ENCODE results near the gene DHCR24.

Gene DHCR24

GRCh38 chr1:54869173-54869851 is 17.7 kb downstream of the DHCR24 start:
- ChIA-PET POLR2A (no interaction called here), CTCF (no interaction called here)
- no peak for TF ChIP-seq FOXM1 (IDR thresholded peaks at IDR 0.05; ENCODE audit: borderline replicate concordance)
- no peak for TF ChIP-seq BHLHE40 (IDR thresholded peaks at IDR 0.05; ENCODE audit: borderline replicate concordance)
- no peak for TF ChIP-seq ARNT (IDR thresholded peaks at IDR 0.05)
- no peak for DNase-seq (ENCODE audit: extremely low spot score)

- DNase-seq (ENCODE audit: extremely low spot score): no peak
- POLR2A ChIA-PET: no interaction called here
- CTCF ChIA-PET: no interaction called here
- TF ChIP-seq SP1 (IDR thresholded peaks at IDR 0.05) (no peak), FOXA1 (IDR thresholded peaks at IDR 0.05) (no peak), ARNT (IDR thresholded peaks at IDR 0.05) (no peak), CTBP1 (IDR thresholded peaks at IDR 0.05; ENCODE audit: borderline replicate concordance) (no peak), FOXK2 (IDR thresholded peaks at IDR 0.05) (no peak), PKNOX1 (IDR thresholded peaks at IDR 0.05) (no peak), NFRKB (IDR thresholded peaks at IDR 0.05) (no peak), SUZ12 (IDR thresholded peaks at IDR 0.05) (no peak), BHLHE40 (IDR thresholded peaks at IDR 0.05; ENCODE audit: borderline replicate concordance) (no peak), ZNF384 (IDR thresholded peaks at IDR 0.05) (no peak), HDGF (IDR thresholded peaks at IDR 0.05; ENCODE audit: borderline replicate concordance) (no peak), LEF1 (IDR thresholded peaks at IDR 0.05; ENCODE audit: borderline replicate concordance) (no peak), L3MBTL2 (conservative IDR thresholded peaks at IDR 0.05) (no peak), TARDBP (IDR thresholded peaks at IDR 0.05) (no peak)
These were observed 19.3 kb downstream of the DHCR24 start for GRCh38 chr1:54867717-54868057.

DNA sequence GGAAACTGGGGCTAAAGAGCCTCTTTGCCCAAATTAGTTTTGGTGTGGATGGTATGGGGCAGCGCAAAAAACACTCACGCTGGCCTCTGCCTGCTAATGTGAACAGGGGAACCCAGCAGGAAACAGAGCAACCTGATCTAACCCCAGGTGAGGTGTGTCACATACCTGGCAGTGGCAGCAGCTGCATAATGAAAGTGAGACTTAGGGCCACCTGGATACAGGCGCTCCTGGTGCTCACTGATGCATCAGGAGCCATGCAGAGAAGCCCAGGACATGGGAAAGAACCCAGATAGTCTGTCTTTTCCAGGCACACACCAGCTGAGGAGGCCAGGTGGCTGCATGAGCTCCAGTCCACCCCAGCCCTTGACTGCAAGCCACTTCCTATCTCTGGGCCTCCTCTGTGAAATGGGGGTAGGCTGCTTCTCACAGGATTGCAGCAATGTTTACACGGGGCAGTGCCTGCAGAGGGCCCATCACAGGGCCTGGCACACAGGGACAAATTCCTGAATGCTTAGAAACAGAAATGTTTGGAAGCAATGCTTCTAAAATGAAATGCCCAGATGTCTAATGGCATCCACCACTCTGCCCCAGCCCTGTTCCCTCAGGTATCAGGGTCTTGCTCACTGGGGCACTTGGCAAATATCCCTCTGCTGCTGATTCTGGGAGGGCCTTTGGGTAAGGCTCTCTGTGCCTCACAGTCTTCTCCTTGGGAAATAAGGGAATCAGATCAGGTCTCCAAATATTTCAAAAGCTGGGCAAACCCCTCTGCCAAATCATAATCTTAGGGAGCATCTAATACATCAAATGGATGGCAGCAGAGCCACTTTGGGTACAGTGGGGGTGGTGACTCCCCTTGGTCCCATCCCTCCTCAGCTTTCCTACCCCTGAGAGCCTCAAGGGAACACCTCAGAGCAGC is 19.9 kb downstream of the DHCR24 start:
- no peak for TF ChIP-seq ELF4 (IDR thresholded peaks at IDR 0.05)
- TF ChIP-seq FOXA1 (IDR thresholded peaks at IDR 0.05): no peak
- no peak for TF ChIP-seq NFRKB (IDR thresholded peaks at IDR 0.05)
- no peak for TF ChIP-seq BHLHE40 (IDR thresholded peaks at IDR 0.05; ENCODE audit: borderline replicate concordance)
- POLR2A ChIA-PET: no interaction called here

DNA sequence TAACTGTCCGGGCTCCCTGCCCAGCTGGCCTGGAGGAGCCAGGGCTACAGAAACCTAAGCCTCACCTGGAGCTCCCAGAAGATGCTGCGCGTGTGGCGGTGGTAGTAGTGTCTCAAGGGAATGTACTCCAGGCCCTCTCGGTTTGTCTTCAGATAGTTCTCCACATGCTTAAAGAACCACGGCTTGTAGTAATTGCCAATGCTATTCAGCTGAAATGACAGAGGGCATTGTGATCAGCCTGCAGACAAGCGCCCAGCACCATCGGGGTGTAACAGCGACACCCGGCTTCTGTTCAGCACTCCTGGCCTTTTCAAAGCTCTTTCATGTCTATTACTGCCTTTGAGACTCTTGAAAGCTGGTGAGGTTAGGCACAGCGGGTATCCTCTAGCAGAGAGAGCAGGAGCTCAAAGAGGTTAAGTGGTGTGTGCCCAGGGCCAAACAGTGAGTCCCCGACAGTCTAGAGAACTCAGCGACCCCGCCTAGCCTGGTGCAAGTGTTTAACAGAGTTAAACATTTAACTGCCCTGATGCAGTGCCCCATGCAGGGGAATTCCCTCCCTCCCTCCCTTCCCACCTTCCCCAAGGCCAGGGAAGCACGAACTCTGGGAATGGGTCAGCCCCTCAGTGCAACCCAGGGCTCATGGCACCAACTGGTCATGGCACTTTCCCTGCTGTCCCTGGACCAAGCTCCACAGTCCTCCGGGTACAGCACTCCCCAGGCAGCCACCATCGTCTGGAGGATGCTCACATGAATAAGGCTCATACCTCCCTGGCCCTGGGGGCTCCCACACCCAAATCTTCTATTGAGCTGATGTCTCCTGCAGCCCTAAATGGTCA is 21.5 kb downstream of the DHCR24 start:
- no peak for DNase-seq (ENCODE audit: extremely low spot score)
- POLR2A ChIA-PET: no interaction called here
- CTCF ChIA-PET: no interaction called here
- TF ChIP-seq SUZ12 (IDR thresholded peaks at IDR 0.05) (no peak), SP1 (IDR thresholded peaks at IDR 0.05) (no peak), NFRKB (IDR thresholded peaks at IDR 0.05) (no peak), CTBP1 (IDR thresholded peaks at IDR 0.05; ENCODE audit: borderline replicate concordance) (no peak), L3MBTL2 (conservative IDR thresholded peaks at IDR 0.05) (no peak), HDGF (IDR thresholded peaks at IDR 0.05; ENCODE audit: borderline replicate concordance) (no peak), ARNT (IDR thresholded peaks at IDR 0.05) (no peak), FOXK2 (IDR thresholded peaks at IDR 0.05) (no peak), FOXA1 (IDR thresholded peaks at IDR 0.05) (no peak), BHLHE40 (IDR thresholded peaks at IDR 0.05; ENCODE audit: borderline replicate concordance) (no peak), LEF1 (IDR thresholded peaks at IDR 0.05; ENCODE audit: borderline replicate concordance) (no peak), ZNF384 (IDR thresholded peaks at IDR 0.05) (no peak), PKNOX1 (IDR thresholded peaks at IDR 0.05) (no peak), ELF4 (IDR thresholded peaks at IDR 0.05) (no peak), FOXM1 (IDR thresholded peaks at IDR 0.05; ENCODE audit: borderline replicate concordance) (no peak), TARDBP (IDR thresholded peaks at IDR 0.05) (no peak)

More for the DNA sequence above, 19.9 kb downstream of the DHCR24 start:
- no peak for DNase-seq (ENCODE audit: extremely low spot score)
- CTCF ChIA-PET: no interaction called here

GRCh38 chr1:54864460-54865208 is 22.4 kb downstream of the DHCR24 start:
- no peak for DNase-seq (ENCODE audit: extremely low spot score)
- no peak for TF ChIP-seq HDGF (IDR thresholded peaks at IDR 0.05; ENCODE audit: borderline replicate concordance)
- no peak for TF ChIP-seq ZNF384 (IDR thresholded peaks at IDR 0.05)
- POLR2A ChIA-PET: no interaction called here
- CTCF ChIA-PET: no interaction called here

GRCh38 chr1:54863267-54863665 is 23.7 kb downstream of the DHCR24 start:
- CTCF ChIA-PET: no interaction called here
- POLR2A ChIA-PET: no interaction called here
- TF ChIP-seq BHLHE40 (IDR thresholded peaks at IDR 0.05; ENCODE audit: borderline replicate concordance): no peak
- no peak for TF ChIP-seq FOXM1 (IDR thresholded peaks at IDR 0.05; ENCODE audit: borderline replicate concordance)
- no peak for TF ChIP-seq L3MBTL2 (conservative IDR thresholded peaks at IDR 0.05)
- no peak for TF ChIP-seq SP1 (IDR thresholded peaks at IDR 0.05)
- no peak for TF ChIP-seq CTBP1 (IDR thresholded peaks at IDR 0.05; ENCODE audit: borderline replicate concordance)
- no peak for DNase-seq (ENCODE audit: extremely low spot score)
